K562 (cell line): ENCODE results near the gene EIF3I. TPM values are rescaled to one million over a fixed set of nuclear protein-coding genes. Genes with fewer than 3 reads are reported as not detected.

Experiments used
- ATF6 ChIP-seq: sonication (generic); formaldehyde crosslinking; IDR thresholded peaks from 2 replicates; pipeline ENCODE4 v1.4.0; 2020; ENCODE audit warnings: mild to moderate bottlenecking, missing genetic modification reagents
- FOS ChIP-seq: IDR thresholded peaks from 3 replicates; pipeline ENCODE4 v1.6.1; 2011; ENCODE audit not compliant: insufficient read length; ENCODE audit errors: extremely low read depth
- MECOM ChIP-seq: fragments of 250-450 bp; sonication (Bioruptor Pico); IDR thresholded peaks from 2 replicates; pipeline ENCODE4 v1.8.0; 2022; ENCODE audit warnings: inconsistent platforms
- SMAD3 ChIP-seq: fragments of 450-650 bp; formaldehyde crosslinking; conservative IDR thresholded peaks from 2 replicates; pipeline ENCODE4 v1.4.0; 2020; ENCODE audit warnings: mild to moderate bottlenecking
- TAF15 ChIP-seq: fragments of 200-400 bp; formaldehyde crosslinking; IDR thresholded peaks from 2 replicates; pipeline ENCODE4 v1.6.1; 2017; ENCODE audit warnings: mild to moderate bottlenecking, low read depth, low read length, moderate library complexity
- TCF3 ChIP-seq: sonication (generic); formaldehyde crosslinking; IDR thresholded peaks from 2 replicates; pipeline ENCODE4 v1.4.0; 2020; ENCODE audit warnings: mild to moderate bottlenecking, missing genetic modification reagents
- TSC22D4 ChIP-seq: fragments of 450-650 bp; IDR thresholded peaks from 2 replicates; pipeline ENCODE4 v1.6.1; 2016; ENCODE audit warnings: missing genetic modification characterization, missing biosample characterization, control low read depth
- ZNF23 ChIP-seq: fragments of 250-450 bp; sonication (Bioruptor Pico); IDR thresholded peaks from 2 replicates; pipeline ENCODE4 v1.4.0; 2020; ENCODE audit warnings: mild to moderate bottlenecking
- ZNF316 ChIP-seq: fragments of 450-650 bp; IDR thresholded peaks from 2 replicates; pipeline ENCODE4 v1.6.1; 2016
- ZNF41 ChIP-seq: fragments of 250-450 bp; sonication (Bioruptor Pico); conservative IDR thresholded peaks from 2 replicates; pipeline ENCODE4 v1.4.0; 2020; ENCODE audit warnings: mild to moderate bottlenecking
- polyA plus RNA-seq, 8 experiments: library from polyadenylated mRNA; depleted of rRNA in 4 of 8; stranded (reverse) in 5 of 8; unstranded in 3 of 8; fragments of >200 nt; fragmentation: Nextera tagmentation in 2 of 8; fragmentation: Illumina TruSeq in 1 of 8; extraction: Ambion mirVana in 2 of 8; extraction: Trizol in 1 of 8; gene quantifications; 2 replicates each; pipeline versions ENCODE4 v1.2.1 to v1.2.3, GENCODE V29; 2011 to 2014; ENCODE audit warnings: inconsistent platforms in 1 of 8, missing spikeins in 1 of 8
- total RNA-seq, 7 experiments: library from RNA; depleted of rRNA in 6 of 7; stranded (reverse); fragments of >200 nt in 6 of 7; fragmentation: Illumina TruSeq in 2 of 7; extraction: Trizol in 2 of 7; gene quantifications; 2 replicates each; pipeline versions ENCODE4 v1.2.1 to v1.2.3, GENCODE V29; 2011 to 2021; ENCODE audit warnings: low replicate concordance in 1 of 7
- TF ChIP-seq, protein P1 (sequence below): fragments of 200-600 bp; sonication (generic); IDR thresholded peaks from one replicate; pipeline ENCODE4 v1.6.1; 2012; ENCODE audit warnings: mild to moderate bottlenecking, low read depth, low read length, inconsistent platforms
- TF ChIP-seq, protein P2 (sequence below): fragments of 250-450 bp; sonication (Bioruptor Pico); IDR thresholded peaks from 2 replicates; pipeline ENCODE4 v1.8.0; 2022; ENCODE audit warnings: inconsistent platforms

The EIF3I gene
- total and polyA plus RNA-seq, 9 of the 15 experiments (the other 6 are each of a cell fraction or from before 2014, with no cell fraction given), result 414 to 1,526 (median 635) TPM

DNA sequence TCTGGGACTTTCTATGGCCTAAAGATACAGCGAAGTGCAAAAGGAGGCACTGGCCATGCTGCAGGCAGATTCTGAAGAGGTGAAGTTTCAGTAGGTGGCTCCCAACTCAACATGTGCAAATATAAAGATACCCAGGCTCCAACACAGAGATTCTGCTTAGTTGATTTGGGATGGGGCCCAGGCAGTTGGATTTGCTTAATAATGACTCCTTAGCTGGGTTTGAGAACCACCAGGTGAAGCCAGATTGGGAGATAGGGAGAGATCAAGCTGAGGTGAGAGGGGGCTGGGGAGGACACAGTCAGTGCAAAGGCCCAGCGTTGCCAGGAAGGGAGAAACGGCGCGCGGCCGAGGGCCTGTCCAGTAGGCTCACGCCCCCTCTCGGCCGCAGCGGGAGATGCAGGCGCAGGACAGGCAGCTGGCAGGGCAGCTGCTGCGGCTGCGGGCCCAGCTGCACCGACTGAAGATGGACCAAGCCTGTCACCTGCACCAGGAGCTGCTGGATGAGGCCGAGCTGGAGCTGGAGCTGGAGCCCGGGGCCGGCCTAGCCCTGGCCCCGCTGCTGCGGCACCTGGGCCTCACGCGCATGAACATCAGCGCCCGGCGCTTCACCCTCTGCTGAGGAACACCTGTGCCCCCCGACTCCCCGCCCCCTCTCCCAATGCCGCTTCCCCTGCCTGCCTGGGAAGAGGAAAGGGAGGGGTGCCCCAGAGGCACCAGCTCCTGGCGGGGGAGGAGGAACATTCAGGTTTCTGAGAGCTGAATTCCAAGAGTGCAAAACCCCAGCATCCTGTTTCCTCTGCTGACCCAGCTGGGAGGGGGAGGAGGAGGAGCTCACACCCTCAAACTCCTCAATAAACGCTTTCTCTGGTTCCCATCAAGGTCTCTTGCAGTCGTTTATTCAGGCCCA is 26.0 kb downstream of the EIF3I start (continued):
- TF ChIP-seq ATF6 (no peak), TAF15 (no peak), MECOM (CRISPR knock-in tag) (no peak), ZNF23 (no peak), SMAD3 (no peak), TCF3 (CRISPR knock-in tag) (peak; percentile 34; the same call in 1 of the 2 replicates), TSC22D4 (tag) (no peak), ZNF41 (CRISPR knock-in tag) (no peak), FOS (no peak), ZNF316 (no peak)
- TF ChIP-seq, protein P1, sequence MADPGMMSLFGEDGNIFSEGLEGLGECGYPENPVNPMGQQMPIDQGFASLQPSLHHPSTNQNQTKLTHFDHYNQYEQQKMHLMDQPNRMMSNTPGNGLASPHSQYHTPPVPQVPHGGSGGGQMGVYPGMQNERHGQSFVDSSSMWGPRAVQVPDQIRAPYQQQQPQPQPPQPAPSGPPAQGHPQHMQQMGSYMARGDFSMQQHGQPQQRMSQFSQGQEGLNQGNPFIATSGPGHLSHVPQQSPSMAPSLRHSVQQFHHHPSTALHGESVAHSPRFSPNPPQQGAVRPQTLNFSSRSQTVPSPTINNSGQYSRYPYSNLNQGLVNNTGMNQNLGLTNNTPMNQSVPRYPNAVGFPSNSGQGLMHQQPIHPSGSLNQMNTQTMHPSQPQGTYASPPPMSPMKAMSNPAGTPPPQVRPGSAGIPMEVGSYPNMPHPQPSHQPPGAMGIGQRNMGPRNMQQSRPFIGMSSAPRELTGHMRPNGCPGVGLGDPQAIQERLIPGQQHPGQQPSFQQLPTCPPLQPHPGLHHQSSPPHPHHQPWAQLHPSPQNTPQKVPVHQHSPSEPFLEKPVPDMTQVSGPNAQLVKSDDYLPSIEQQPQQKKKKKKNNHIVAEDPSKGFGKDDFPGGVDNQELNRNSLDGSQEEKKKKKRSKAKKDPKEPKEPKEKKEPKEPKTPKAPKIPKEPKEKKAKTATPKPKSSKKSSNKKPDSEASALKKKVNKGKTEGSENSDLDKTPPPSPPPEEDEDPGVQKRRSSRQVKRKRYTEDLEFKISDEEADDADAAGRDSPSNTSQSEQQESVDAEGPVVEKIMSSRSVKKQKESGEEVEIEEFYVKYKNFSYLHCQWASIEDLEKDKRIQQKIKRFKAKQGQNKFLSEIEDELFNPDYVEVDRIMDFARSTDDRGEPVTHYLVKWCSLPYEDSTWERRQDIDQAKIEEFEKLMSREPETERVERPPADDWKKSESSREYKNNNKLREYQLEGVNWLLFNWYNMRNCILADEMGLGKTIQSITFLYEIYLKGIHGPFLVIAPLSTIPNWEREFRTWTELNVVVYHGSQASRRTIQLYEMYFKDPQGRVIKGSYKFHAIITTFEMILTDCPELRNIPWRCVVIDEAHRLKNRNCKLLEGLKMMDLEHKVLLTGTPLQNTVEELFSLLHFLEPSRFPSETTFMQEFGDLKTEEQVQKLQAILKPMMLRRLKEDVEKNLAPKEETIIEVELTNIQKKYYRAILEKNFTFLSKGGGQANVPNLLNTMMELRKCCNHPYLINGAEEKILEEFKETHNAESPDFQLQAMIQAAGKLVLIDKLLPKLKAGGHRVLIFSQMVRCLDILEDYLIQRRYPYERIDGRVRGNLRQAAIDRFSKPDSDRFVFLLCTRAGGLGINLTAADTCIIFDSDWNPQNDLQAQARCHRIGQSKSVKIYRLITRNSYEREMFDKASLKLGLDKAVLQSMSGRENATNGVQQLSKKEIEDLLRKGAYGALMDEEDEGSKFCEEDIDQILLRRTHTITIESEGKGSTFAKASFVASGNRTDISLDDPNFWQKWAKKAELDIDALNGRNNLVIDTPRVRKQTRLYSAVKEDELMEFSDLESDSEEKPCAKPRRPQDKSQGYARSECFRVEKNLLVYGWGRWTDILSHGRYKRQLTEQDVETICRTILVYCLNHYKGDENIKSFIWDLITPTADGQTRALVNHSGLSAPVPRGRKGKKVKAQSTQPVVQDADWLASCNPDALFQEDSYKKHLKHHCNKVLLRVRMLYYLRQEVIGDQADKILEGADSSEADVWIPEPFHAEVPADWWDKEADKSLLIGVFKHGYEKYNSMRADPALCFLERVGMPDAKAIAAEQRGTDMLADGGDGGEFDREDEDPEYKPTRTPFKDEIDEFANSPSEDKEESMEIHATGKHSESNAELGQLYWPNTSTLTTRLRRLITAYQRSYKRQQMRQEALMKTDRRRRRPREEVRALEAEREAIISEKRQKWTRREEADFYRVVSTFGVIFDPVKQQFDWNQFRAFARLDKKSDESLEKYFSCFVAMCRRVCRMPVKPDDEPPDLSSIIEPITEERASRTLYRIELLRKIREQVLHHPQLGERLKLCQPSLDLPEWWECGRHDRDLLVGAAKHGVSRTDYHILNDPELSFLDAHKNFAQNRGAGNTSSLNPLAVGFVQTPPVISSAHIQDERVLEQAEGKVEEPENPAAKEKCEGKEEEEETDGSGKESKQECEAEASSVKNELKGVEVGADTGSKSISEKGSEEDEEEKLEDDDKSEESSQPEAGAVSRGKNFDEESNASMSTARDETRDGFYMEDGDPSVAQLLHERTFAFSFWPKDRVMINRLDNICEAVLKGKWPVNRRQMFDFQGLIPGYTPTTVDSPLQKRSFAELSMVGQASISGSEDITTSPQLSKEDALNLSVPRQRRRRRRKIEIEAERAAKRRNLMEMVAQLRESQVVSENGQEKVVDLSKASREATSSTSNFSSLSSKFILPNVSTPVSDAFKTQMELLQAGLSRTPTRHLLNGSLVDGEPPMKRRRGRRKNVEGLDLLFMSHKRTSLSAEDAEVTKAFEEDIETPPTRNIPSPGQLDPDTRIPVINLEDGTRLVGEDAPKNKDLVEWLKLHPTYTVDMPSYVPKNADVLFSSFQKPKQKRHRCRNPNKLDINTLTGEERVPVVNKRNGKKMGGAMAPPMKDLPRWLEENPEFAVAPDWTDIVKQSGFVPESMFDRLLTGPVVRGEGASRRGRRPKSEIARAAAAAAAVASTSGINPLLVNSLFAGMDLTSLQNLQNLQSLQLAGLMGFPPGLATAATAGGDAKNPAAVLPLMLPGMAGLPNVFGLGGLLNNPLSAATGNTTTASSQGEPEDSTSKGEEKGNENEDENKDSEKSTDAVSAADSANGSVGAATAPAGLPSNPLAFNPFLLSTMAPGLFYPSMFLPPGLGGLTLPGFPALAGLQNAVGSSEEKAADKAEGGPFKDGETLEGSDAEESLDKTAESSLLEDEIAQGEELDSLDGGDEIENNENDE, result no peak
- TF ChIP-seq, protein P2, sequence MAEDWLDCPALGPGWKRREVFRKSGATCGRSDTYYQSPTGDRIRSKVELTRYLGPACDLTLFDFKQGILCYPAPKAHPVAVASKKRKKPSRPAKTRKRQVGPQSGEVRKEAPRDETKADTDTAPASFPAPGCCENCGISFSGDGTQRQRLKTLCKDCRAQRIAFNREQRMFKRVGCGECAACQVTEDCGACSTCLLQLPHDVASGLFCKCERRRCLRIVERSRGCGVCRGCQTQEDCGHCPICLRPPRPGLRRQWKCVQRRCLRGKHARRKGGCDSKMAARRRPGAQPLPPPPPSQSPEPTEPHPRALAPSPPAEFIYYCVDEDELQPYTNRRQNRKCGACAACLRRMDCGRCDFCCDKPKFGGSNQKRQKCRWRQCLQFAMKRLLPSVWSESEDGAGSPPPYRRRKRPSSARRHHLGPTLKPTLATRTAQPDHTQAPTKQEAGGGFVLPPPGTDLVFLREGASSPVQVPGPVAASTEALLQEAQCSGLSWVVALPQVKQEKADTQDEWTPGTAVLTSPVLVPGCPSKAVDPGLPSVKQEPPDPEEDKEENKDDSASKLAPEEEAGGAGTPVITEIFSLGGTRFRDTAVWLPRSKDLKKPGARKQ (CRISPR knock-in tag), result no peak
